Gastrocnemius medialis (tissue), 4 donors: ENCODE results near the gene SPTY2D1.

Experiments
- POLR2A ChIP-seq, 2 donors: fragments of 450-650 bp; IDR thresholded peaks; one replicate each; pipeline ENCODE4 v1.6.1; 2017; ENCODE audit warnings: antibody characterized with exemption in 2 of 2, mild to moderate bottlenecking in 2 of 2, moderate library complexity in 2 of 2
- TF ChIP-seq, protein P1 (sequence below), 5 experiments: fragments of 450-650 bp in 3 of 5; fragments of 200-600 bp in 2 of 5; sonication (generic) in 2 of 5; IDR thresholded peaks in 4 of 5; conservative IDR thresholded peaks in 1 of 5; 1 replicate in 4 of 5; 2 replicates in 1 of 5; pipeline ENCODE4 v1.5.1; 2016 to 2019; ENCODE audit warnings: antibody characterized with exemption in 5 of 5, mild to moderate bottlenecking in 3 of 5, moderate library complexity in 3 of 5

DNA sequence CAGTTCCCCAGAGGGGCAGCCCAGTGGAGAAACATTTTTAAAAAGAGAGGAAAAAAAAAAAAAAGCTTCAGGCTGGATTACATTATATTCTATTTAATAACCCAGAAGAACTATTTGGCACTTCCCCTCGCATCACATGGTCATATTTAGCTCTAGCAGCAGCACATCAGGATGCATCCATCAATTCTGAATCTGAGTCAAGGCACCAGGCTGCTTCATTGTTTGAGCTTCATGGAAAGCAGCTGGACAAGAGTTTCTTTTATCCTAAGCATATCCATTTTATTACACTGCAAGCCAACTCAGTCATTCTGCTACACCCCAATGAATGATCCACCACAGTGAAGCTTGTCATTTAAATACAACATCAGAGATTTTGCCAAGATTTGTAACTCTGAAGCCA lies 10.0 kb downstream of the SPTY2D1 start:
- TF ChIP-seq, protein P1, sequence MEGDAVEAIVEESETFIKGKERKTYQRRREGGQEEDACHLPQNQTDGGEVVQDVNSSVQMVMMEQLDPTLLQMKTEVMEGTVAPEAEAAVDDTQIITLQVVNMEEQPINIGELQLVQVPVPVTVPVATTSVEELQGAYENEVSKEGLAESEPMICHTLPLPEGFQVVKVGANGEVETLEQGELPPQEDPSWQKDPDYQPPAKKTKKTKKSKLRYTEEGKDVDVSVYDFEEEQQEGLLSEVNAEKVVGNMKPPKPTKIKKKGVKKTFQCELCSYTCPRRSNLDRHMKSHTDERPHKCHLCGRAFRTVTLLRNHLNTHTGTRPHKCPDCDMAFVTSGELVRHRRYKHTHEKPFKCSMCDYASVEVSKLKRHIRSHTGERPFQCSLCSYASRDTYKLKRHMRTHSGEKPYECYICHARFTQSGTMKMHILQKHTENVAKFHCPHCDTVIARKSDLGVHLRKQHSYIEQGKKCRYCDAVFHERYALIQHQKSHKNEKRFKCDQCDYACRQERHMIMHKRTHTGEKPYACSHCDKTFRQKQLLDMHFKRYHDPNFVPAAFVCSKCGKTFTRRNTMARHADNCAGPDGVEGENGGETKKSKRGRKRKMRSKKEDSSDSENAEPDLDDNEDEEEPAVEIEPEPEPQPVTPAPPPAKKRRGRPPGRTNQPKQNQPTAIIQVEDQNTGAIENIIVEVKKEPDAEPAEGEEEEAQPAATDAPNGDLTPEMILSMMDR (IDR thresholded peaks at IDR 0.05 in 4 of 5, conservative IDR thresholded peaks at IDR 0.05 in 1 of 5): no peak
- TF ChIP-seq POLR2A (IDR thresholded peaks at IDR 0.05): no peak
